Smooth muscle cell (in vitro differentiated cells): Measurements from ENCODE around the gene IER3. TPM values are rescaled to one million over a fixed set of nuclear protein-coding genes. Genes with fewer than 3 reads are reported as not detected.

ENCODE experiments used
- DNase-seq: peaks from one replicate; lab custom pipeline; 2025; ENCODE audit not compliant: unreplicated experiment; lab: John Stamatoyannopoulos, UW
- H2AFZ ChIP-seq: fragments of 200-600 bp; sonication (generic); 2 replicates; pipeline ENCODE4 v1.6.0; 2016; ENCODE audit warnings: antibody characterized with exemption, low read depth, mild to moderate bottlenecking
- H3F3A ChIP-seq: fragments of 200-600 bp; sonication (generic); 2 replicates; pipeline ENCODE4 v1.6.0; 2017; ENCODE audit warnings: antibody characterized with exemption, low read depth
- H3K27ac ChIP-seq: fragments of 200-600 bp; sonication (generic); 2 replicates; pipeline ENCODE4 v1.5.1; 2016; ENCODE audit warnings: low read depth, mild to moderate bottlenecking
- H3K27me3 ChIP-seq: fragments of 200-600 bp; sonication (generic); 2 replicates; pipeline ENCODE4 v1.6.1; 2016; ENCODE audit warnings: low read depth, mild to moderate bottlenecking
- H3K36me3 ChIP-seq: fragments of 200-600 bp; sonication (generic); 2 replicates; pipeline ENCODE4 v1.5.1; 2016; ENCODE audit warnings: low read depth
- H3K4me1 ChIP-seq: fragments of 200-600 bp; sonication (generic); 2 replicates; pipeline ENCODE4 v1.5.1; 2016; ENCODE audit warnings: low read depth
- H3K4me2 ChIP-seq: fragments of 200-600 bp; sonication (generic); 2 replicates; pipeline ENCODE4 v1.6.0; 2016; ENCODE audit warnings: mild to moderate bottlenecking
- H3K4me3 ChIP-seq: fragments of 200-600 bp; sonication (generic); 2 replicates; pipeline ENCODE4 v1.5.1; 2016; ENCODE audit warnings: mild to moderate bottlenecking
- H3K79me2 ChIP-seq: fragments of 200-600 bp; sonication (generic); 2 replicates; pipeline ENCODE4 v1.6.0; 2016; ENCODE audit warnings: low read depth, mild to moderate bottlenecking
- H3K9ac ChIP-seq: fragments of 200-600 bp; sonication (generic); 2 replicates; pipeline ENCODE4 v1.6.0; 2016; ENCODE audit warnings: low read depth
- H3K9me3 ChIP-seq: fragments of 200-600 bp; sonication (generic); replicated peaks from 2 replicates; pipeline ENCODE4 v1.5.1; 2016; ENCODE audit warnings: low read depth
- H4K20me1 ChIP-seq: fragments of 200-600 bp; sonication (generic); 2 replicates; pipeline ENCODE4 v1.6.0; 2016; ENCODE audit warnings: low read depth
- CTCF ChIP-seq: fragments of 200-600 bp; sonication (generic); IDR thresholded peaks from 2 replicates; pipeline ENCODE4 v1.5.1; 2017; ENCODE audit warnings: borderline replicate concordance, mild to moderate bottlenecking, antibody characterized with exemption; ENCODE audit not compliant: insufficient read depth, poor library complexity, severe bottlenecking
- WGBS: methylation state at CpG from one replicate; pipeline ENCODE4 v1.1.7; 2016; ENCODE audit warnings: low lambda C conversion rate; 5-methylcytosine and 5-hydroxymethylcytosine counted together
- polyA plus RNA-seq: library from polyadenylated mRNA; unstranded; fragments of >200 nt; fragmentation: Nextera tagmentation; extraction: Ambion mirVana; gene quantifications from 2 replicates; pipeline ENCODE4 v1.2.1, GENCODE V29; 2016
- total RNA-seq: library from RNA; depleted of rRNA; stranded (reverse); fragments of >200 nt; gene quantifications from 2 replicates; pipeline ENCODE4 v1.2.3, GENCODE V29; 2014

IER3 gene
- total and polyA plus RNA-seq, 2 experiments from 2014 or later, result 736 to 811 TPM

DNA sequence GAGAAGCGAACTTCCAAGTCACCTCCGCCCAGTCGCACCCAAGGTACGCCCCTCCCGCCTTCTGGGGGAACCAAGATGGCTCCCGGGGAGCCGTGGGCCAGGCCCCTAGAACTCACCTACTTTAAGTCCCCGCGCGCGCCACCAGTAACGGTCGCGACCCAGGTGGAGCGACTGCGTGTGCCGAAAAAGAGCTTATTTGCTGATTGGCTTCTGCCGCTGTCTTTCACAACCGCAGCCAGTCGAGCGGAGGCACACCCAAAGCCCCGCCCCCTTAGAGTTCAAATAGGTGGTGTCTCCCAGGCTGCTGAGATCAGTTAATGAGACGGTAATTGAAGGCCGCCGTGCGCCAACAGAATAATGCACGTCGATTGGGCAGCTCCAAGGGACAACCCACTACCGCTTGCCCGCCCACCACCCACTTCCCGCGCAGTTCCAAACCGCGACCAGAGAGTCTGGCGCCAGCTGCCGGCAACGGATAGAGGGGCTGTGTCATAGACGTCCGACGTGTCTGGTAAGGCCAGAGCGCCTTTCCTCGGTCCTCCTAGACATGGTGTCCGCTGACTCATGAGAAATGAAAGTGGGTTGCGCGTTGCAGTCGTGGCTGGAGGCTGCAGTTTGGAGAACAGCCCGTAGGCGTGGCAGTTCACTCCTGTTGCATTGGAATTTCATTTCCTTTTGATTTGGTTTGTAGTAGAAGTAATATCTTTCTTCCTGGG, 27.1 kb downstream of the IER3 start, which contains the start of gene MDC1:
Gene MDC1, minus strand, starts transcription at position 153 of the 716 bp plus-strand sequence. CDS start 2,106 bp downstream, outside the sequence.
- H3K27ac ChIP-seq, result peak within 1 kb of the TSS; percentile 83
- peaks cover 43% of the 10 kb centered on the region for H3K79me2 ChIP-seq
- peak within 1 kb of the TSS; percentile 89 for H3K9ac ChIP-seq
- H3K4me1 ChIP-seq, result peaks cover 19% of the 10 kb centered on the region
- no peaks in the 10 kb centered on the region for H3K27me3 ChIP-seq
- WGBS, result under 1% methylated on average over 48 of the region's 48 CpGs
- H3F3A ChIP-seq, result peaks cover 24% of the 10 kb centered on the region
- peak; percentile 94 for DNase-seq
- no peaks in the 10 kb centered on the region for H3K9me3 ChIP-seq
- peak within 1 kb of the TSS; percentile 86 for H3K4me2 ChIP-seq
- peak; percentile 12 for TF ChIP-seq CTCF
- H2AFZ ChIP-seq, result peak within 1 kb of the TSS; percentile 67
- no peaks in the 10 kb centered on the region for H3K36me3 ChIP-seq
- H3K4me3 ChIP-seq, result peak within 1 kb of the TSS; percentile 73
- H4K20me1 ChIP-seq, result peaks cover 12% of the 10 kb centered on the region

GRCh38 chr6:30716879-30717128, 27.5 kb downstream of the IER3 start:
- H3K79me2 ChIP-seq, result peaks cover 38% of the 10 kb centered on the region
- no peaks in the 10 kb centered on the region for H3K9me3 ChIP-seq
- H3K4me1 ChIP-seq, result peaks cover 19% of the 10 kb centered on the region
- peak overlapping the region; percentile 89 for H3K9ac ChIP-seq
- no peaks in the 10 kb centered on the region for H3K36me3 ChIP-seq
- no peak for TF ChIP-seq CTCF
- H3K27ac ChIP-seq, result peak overlapping the region; percentile 83
- H3K4me3 ChIP-seq, result peak overlapping the region; percentile 73
- H3K27me3 ChIP-seq, result no peaks in the 10 kb centered on the region
- H4K20me1 ChIP-seq, result peaks cover 7% of the 10 kb centered on the region
- peak overlapping the region; percentile 86 for H3K4me2 ChIP-seq
- H2AFZ ChIP-seq, result peak overlapping the region; percentile 67
- 3% methylated on average over 8 of the region's 8 CpGs for WGBS
- DNase-seq, result no peak
- peaks cover 19% of the 10 kb centered on the region for H3F3A ChIP-seq

- Histone ChIP-seq H3K79me2 (peaks cover 22% of the 10 kb centered on the region), H3F3A (peaks cover 7% of the 10 kb centered on the region), H3K4me3 (no peak overlapping the region), H3K27me3 (no peaks in the 10 kb centered on the region), H3K36me3 (no peaks in the 10 kb centered on the region), H3K4me2 (no peak overlapping the region), H3K9me3 (no peaks in the 10 kb centered on the region), H3K27ac (no peak overlapping the region), H3K9ac (no peak overlapping the region), H4K20me1 (no peaks in the 10 kb centered on the region), H3K4me1 (peaks cover 15% of the 10 kb centered on the region), H2AFZ (no peak overlapping the region)
- DNase-seq, result no peak
- TF ChIP-seq CTCF, result no peak
- 100% methylated on average over 1 of the region's 1 CpG for WGBS
Observed at GRCh38 chr6:30714263-30714662, 30.1 kb downstream of the IER3 start.

GRCh38 chr6:30712441-30712945, 31.9 kb downstream of the IER3 start:
- no peaks in the 10 kb centered on the region for H4K20me1 ChIP-seq
- H3K4me2 ChIP-seq, result no peak overlapping the region
- H3K36me3 ChIP-seq, result no peaks in the 10 kb centered on the region
- 94% methylated on average over 7 of the region's 7 CpGs for WGBS
- peaks cover 10% of the 10 kb centered on the region for H3K79me2 ChIP-seq
- no peaks in the 10 kb centered on the region for H3K27me3 ChIP-seq
- H3F3A ChIP-seq, result no peaks in the 10 kb centered on the region
- no peak for DNase-seq
- H3K9me3 ChIP-seq, result no peaks in the 10 kb centered on the region
- no peak overlapping the region for H3K27ac ChIP-seq
- peaks cover 10% of the 10 kb centered on the region for H3K4me1 ChIP-seq
- H3K9ac ChIP-seq, result no peak overlapping the region
- H3K4me3 ChIP-seq, result no peak overlapping the region
- no peak overlapping the region for H2AFZ ChIP-seq
- TF ChIP-seq CTCF, result no peak
